ENCODE data around the gene BMERB1.
"Not testable (repeated sequence)": the region's sequence is repeated elsewhere in the genome, so short reads cannot be mapped to it uniquely, and the experiment has no call there.

The BMERB1 gene

GRCh38 chr16:15426796-15427195, 7.6 kb upstream of the BMERB1 start:
- DNase-seq, result no peak

- peak; percentile 62 for DNase-seq
Measured at GRCh38 chr16:15427648-15428239, 6.6 kb upstream of the BMERB1 start.

GRCh38 chr16:15430884-15431283, 3.5 kb upstream of the BMERB1 start:
- DNase-seq, result not testable (repeated sequence)

- DNase-seq, result no peak
Measured at GRCh38 chr16:15434079-15434424, 336 bp upstream of the BMERB1 start.

GRCh38 chr16:15435216-15435864, 952 bp downstream of the BMERB1 start:
- no peak for DNase-seq

- DNase-seq, result no peak
Measured at GRCh38 chr16:15439102-15439501, 4.7 kb downstream of the BMERB1 start.

GRCh38 chr16:15439521-15439920, 5.1 kb downstream of the BMERB1 start:
- no peak for DNase-seq

- DNase-seq, result no peak
Measured at GRCh38 chr16:15440852-15441251, 6.5 kb downstream of the BMERB1 start.

- not testable (repeated sequence) for DNase-seq
Measured at GRCh38 chr16:15442140-15442539, 7.8 kb downstream of the BMERB1 start.

- DNase-seq, result no peak
Measured at GRCh38 chr16:15443753-15444152, 9.4 kb downstream of the BMERB1 start.

GRCh38 chr16:15444264-15444663, 9.9 kb downstream of the BMERB1 start:
- no peak for DNase-seq

GRCh38 chr16:15445450-15445849, 11.1 kb downstream of the BMERB1 start:
- no peak for DNase-seq

- DNase-seq, result no peak
Measured at GRCh38 chr16:15446901-15447300, 12.5 kb downstream of the BMERB1 start.

GRCh38 chr16:15450624-15451023, 16.2 kb downstream of the BMERB1 start:
- no peak for DNase-seq

GRCh38 chr16:15451098-15451731, 16.8 kb downstream of the BMERB1 start:
- no peak for DNase-seq

- DNase-seq, result no peak
Measured at GRCh38 chr16:15452246-15452855, 18.0 kb downstream of the BMERB1 start.

GRCh38 chr16:15453296-15453695, 18.9 kb downstream of the BMERB1 start:
- not testable (repeated sequence) for DNase-seq

GRCh38 chr16:15454933-15455332, 20.5 kb downstream of the BMERB1 start:
- not testable (repeated sequence) for DNase-seq

- no peak for DNase-seq
Measured at GRCh38 chr16:15457400-15457799, 23.0 kb downstream of the BMERB1 start.

- no peak for DNase-seq
Measured at GRCh38 chr16:15457958-15458357, 23.6 kb downstream of the BMERB1 start.

- no peak for DNase-seq
Measured at GRCh38 chr16:15459791-15460190, 25.4 kb downstream of the BMERB1 start.

- DNase-seq, result no peak
Measured at GRCh38 chr16:15460601-15461000, 26.2 kb downstream of the BMERB1 start.

GRCh38 chr16:15461376-15461775, 27.0 kb downstream of the BMERB1 start:
- no peak for DNase-seq
